SK-MEL-5 (cell line): ENCODE measurements around the gene C9orf72. TPM values are rescaled to one million over a fixed set of nuclear protein-coding genes. Genes with fewer than 3 reads are reported as not detected.
"Not testable (repeated sequence)": the region's sequence is repeated elsewhere in the genome, so short reads cannot be mapped to it uniquely, and the experiment has no call there.

ENCODE experiments used
- DNase-seq: peaks from one replicate; pipeline ENCODE4 v3.0.0-alpha.2; 2016; ENCODE audit warnings: low read depth, low spot score
- in situ Hi-C: cut with HindIII; loops from 2 replicates; pipeline ENCODE4 v1.10.0; 2016; ENCODE audit warnings: low sequenced_read_pairs, high pct_unique_total_duplicates, low pct_unique_long_range_greater_than_20kb
- polyA plus RNA-seq, 2 experiments: library from polyadenylated mRNA; depleted of rRNA; stranded (reverse); fragments of >200 nt; gene quantifications; 2 replicates each; pipeline ENCODE4 v1.2.3, GENCODE V29; 2015
- total RNA-seq: library from RNA; depleted of rRNA; stranded (reverse); fragments of >200 nt; shearing (Covaris generic); gene quantifications from 2 replicates; pipeline ENCODE4 v1.2.3, GENCODE V29; 2014; rRNA removed

C9orf72 gene
- not detected in 2 replicates for total RNA-seq
- polyA plus RNA-seq (2015; cell fraction: cytosol; rRNA removed) = not detected in 2 replicates
- polyA plus RNA-seq (2015; cell fraction: nucleus; rRNA removed) = not detected in 2 replicates

DNA sequence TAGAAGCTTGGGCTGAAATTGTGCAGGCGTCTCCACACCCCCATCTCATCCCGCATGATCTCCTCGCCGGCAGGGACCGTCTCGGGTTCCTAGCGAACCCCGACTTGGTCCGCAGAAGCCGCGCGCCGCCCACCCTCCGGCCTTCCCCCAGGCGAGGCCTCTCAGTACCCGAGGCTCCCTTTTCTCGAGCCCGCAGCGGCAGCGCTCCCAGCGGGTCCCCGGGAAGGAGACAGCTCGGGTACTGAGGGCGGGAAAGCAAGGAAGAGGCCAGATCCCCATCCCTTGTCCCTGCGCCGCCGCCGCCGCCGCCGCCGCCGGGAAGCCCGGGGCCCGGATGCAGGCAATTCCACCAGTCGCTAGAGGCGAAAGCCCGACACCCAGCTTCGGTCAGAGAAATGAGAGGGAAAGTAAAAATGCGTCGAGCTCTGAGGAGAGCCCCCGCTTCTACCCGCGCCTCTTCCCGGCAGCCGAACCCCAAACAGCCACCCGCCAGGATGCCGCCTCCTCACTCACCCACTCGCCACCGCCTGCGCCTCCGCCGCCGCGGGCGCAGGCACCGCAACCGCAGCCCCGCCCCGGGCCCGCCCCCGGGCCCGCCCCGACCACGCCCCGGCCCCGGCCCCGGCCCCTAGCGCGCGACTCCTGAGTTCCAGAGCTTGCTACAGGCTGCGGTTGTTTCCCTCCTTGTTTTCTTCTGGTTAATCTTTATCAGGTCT, at the start of gene C9orf72:
TSS of gene C9orf72 (minus strand) at position 564 of the 716 bp plus-strand sequence. CDS start 6,361 bp downstream, outside the sequence.
- in situ Hi-C loops = no loop called here
- no peak for DNase-seq

DNA sequence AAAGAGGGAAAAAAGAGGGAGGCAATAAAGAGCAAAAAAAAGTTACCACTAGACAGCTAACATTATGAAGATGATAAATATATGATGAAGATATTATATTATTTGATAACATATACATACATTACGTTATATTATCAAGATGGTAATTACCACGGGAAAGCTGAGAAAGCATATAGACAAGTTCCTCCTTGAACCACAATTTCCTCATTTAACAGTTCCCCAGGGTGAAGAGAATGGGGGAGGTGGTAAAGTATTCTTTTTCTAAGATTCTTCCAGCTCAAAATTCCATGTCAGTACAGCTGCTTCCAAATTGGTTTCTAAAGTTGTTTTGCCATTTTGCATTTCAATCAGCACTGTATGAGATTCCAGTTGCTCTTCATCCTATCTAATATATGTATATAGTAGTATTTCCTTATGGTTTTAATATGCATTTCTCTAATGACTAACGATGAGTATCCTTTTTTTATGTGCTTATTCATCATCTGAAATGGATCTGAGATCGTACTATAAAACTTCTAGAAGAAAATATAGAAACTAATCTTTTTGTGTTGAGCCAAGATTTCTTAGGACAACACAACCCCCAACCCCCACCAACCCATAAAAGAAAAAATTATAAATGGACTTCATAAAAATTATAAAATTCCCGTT, 49.5 kb upstream of the C9orf72 start:
- in situ Hi-C loops = no loop called here
- no peak for DNase-seq

- no peak for DNase-seq
- in situ Hi-C loops = no loop called here
Observed at GRCh38 chr9:27619743-27620142, 46.5 kb upstream of the C9orf72 start.

DNA sequence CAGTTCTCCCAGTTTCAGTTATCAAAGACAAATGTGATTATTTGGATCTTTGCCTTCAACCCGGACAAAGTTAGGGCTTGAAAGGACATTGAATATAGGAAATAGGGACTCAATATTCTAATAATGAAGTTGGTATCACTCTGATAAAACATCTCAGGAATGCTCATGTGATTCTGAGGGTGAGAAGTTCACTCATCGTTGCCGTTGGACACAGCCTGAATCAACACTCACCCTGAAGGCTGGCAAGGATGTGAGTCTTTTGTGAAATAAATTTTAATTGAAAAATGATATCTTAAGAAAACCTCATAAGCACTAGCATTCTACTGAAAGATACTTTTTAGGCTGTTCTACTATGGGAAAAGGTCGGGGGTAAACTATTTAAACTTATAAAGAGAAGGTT, 44.8 kb upstream of the C9orf72 start:
- no peak for DNase-seq
- in situ Hi-C loops = no loop called here

DNA sequence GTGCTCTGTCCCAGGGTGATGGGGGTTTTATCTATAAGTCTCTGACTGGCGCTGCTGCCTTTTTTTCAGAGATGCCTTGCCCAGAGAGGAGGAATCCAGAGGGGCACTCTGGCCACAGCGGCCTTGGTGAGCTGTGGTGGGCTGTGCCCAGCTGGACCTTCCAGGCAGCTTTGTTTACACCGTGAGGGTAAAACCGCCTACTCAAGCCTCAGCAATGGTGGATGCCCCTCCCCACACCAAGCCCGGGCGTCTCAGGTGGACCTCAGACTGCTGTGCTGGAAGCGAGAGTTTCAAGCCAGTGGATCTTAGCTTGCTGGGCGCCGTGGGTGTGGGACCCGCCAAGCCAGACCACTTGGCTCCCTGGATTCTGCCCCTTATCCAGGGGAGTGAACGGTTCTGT, 41.3 kb upstream of the C9orf72 start:
- in situ Hi-C loops = no loop called here
- DNase-seq = no peak

GRCh38 chr9:27612036-27612435, 38.8 kb upstream of the C9orf72 start:
- in situ Hi-C loops, DNase-seq: not testable (repeated sequence)

- in situ Hi-C loops = no loop called here
- no peak for DNase-seq
Observed at GRCh38 chr9:27610622-27611021, 37.3 kb upstream of the C9orf72 start.

DNA sequence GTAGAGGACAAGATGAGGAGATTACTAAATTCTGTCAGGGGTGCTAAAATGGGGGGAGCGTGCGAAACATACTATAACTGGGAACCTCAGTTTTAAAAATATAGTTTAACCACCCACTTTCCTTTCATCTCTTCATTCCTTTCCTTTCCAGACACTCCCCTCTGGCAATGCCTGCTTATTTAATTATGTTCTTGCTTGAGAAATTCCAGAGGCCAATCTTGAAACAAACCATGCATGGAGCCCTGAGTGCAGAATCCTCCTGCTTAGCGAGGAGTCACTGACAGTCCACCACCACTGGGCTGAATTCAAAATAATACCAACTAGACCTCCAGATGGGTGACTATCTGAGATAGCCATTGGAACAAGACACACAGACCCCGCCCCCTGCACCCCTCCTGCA, 29.7 kb upstream of the C9orf72 start:
- no peak for DNase-seq
- in situ Hi-C loops = no loop called here

- in situ Hi-C loops = no loop called here
- no peak for DNase-seq
Observed at GRCh38 chr9:27602142-27602861, 29.0 kb upstream of the C9orf72 start.

DNA sequence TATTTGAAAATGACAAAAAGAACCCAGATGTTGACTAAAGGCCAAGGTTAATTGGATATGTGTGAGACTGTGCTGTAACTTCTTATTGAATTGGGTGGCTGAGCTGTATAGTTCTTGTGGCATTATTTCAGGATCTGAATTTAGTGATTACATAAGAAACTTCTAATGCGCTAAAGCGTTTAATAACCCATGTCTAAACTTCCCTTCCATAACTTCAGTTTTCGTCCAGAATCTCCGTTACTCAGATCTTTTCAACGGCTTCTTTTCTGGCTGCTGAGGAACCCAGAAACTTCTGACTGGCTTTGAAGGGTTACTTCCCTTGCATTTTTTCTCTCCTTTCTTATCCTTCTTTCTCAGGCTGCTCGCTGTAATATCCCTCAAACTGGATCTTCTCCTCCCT, 28.1 kb upstream of the C9orf72 start:
- DNase-seq = no peak
- in situ Hi-C loops = no loop called here

DNA sequence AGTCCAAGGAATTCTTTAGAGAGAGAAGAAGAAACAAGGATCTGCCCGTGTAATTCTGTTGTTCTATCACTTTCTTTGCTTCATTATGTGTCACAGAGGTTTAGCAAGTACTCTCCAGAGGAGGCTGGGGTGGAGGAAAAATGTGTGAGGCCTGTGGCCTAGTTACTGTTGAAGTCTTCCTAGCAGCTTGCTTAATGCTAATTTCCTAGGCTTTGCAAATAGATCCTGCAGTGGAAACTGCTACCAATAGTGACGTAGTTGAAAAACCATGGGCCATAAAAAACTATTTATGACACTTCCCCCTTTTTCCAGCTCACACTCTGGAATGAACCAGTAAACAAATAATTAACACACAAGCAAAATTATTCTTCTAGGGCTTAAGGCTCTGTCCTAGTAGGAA, 27.0 kb upstream of the C9orf72 start:
- DNase-seq = no peak
- in situ Hi-C loops = no loop called here

GRCh38 chr9:27599870-27600238, 26.6 kb upstream of the C9orf72 start:
- no peak for DNase-seq
- in situ Hi-C loops = no loop called here

GRCh38 chr9:27599102-27599869, 26.0 kb upstream of the C9orf72 start:
- no peak for DNase-seq
- in situ Hi-C loops = no loop called here

DNA sequence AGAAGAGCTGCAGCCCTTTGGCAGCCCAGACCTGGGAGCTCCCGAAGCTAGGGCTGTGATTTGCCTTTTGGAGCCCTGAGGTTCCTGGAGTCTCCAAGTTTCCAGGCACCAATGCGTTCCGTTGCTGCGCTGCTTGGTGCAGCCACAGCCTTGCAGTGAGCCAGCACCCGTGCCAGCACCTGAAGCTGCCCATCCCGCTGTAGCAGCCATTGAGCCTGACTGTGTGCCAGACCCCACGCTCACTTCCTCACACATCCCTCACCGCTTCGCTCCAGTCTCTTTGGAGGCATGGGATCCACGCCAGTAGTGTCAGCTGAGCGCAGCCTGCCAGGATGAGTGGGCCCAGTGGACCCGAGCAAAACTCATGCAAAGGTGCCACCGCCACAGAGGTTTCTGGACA, 22.5 kb upstream of the C9orf72 start:
- in situ Hi-C loops = no loop called here
- no peak for DNase-seq

- no peak for DNase-seq
- in situ Hi-C loops = no loop called here
Observed at GRCh38 chr9:27591672-27592071, 18.4 kb upstream of the C9orf72 start.

GRCh38 chr9:27591093-27591492, 17.8 kb upstream of the C9orf72 start:
- in situ Hi-C loops = no loop called here
- no peak for DNase-seq

- DNase-seq = no peak
- in situ Hi-C loops = no loop called here
Observed at GRCh38 chr9:27590651-27591050, 17.4 kb upstream of the C9orf72 start.

DNA sequence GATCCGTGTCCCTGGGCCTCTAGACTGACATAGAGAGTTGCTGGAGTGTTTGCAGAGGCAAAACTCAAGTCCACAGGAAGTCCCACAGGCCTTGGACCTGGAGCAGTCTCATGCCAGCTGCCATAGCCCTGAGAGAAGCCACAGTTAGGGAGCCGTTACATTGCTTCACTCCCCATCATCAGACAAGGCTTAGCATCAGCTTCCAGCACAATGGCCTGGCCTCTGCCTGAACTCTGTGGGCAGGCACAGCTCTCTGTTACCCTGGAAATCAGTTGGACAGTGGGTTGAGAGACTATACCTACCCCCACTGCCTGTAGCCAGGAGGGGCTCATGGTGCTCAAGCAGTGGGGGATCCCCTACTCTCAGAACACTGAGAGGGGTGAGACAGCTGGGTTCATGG, 16.2 kb upstream of the C9orf72 start:
- DNase-seq = no peak
- in situ Hi-C loops = no loop called here
